ENCODE data around the gene GVQW3.
"Not testable (repeated sequence)": the region's sequence is repeated elsewhere in the genome, so short reads cannot be mapped to it uniquely, and the experiment has no call there.

GVQW3 gene

GRCh38 chr11:76391021-76391420 lies 9.9 kb downstream of the GVQW3 start:
- H3K9ac ChIP-seq (ENCODE audit: low read depth, low read length), result no peak overlapping the region
- no peak overlapping the region for H3K27ac ChIP-seq (ENCODE audit: low read length)
- H3K9me3 ChIP-seq (ENCODE audit: insufficient read depth, low read depth, low read length), result no peaks in the 10 kb centered on the region
- H3K36me3 ChIP-seq (ENCODE audit: insufficient read depth, low read depth, low read length), result no peaks in the 10 kb centered on the region
- peaks cover 5% of the 10 kb centered on the region; the same call in 1 of the 2 replicates for H3K4me1 ChIP-seq (ENCODE audit: insufficient read depth, low read length)
- no peak overlapping the region for H3K4me3 ChIP-seq (ENCODE audit: low read length)
- no peaks in the 10 kb centered on the region for H3K27me3 ChIP-seq (ENCODE audit: insufficient read depth, low read length)

- H3K27me3 ChIP-seq (ENCODE audit: insufficient read depth, low read length), result no peaks in the 10 kb centered on the region
- H3K9me3 ChIP-seq (ENCODE audit: insufficient read depth, low read depth, low read length), result no peaks in the 10 kb centered on the region
- no peaks in the 10 kb centered on the region for H3K4me1 ChIP-seq (ENCODE audit: insufficient read depth, low read length)
- H3K4me3 ChIP-seq (ENCODE audit: low read length), result no peak overlapping the region
- no peak overlapping the region for H3K27ac ChIP-seq (ENCODE audit: low read length)
- H3K9ac ChIP-seq (ENCODE audit: low read depth, low read length), result no peak overlapping the region
- H3K36me3 ChIP-seq (ENCODE audit: insufficient read depth, low read depth, low read length), result no peaks in the 10 kb centered on the region
Measured at GRCh38 chr11:76391811-76392475, 10.8 kb downstream of the GVQW3 start.

GRCh38 chr11:76392870-76393269 lies 11.7 kb downstream of the GVQW3 start:
- H3K27me3 ChIP-seq (ENCODE audit: insufficient read depth, low read length), result no peaks in the 10 kb centered on the region
- no peaks in the 10 kb centered on the region for H3K9me3 ChIP-seq (ENCODE audit: insufficient read depth, low read depth, low read length)
- no peak overlapping the region for H3K4me3 ChIP-seq (ENCODE audit: low read length)
- no peak overlapping the region for H3K9ac ChIP-seq (ENCODE audit: low read depth, low read length)
- no peaks in the 10 kb centered on the region for H3K36me3 ChIP-seq (ENCODE audit: insufficient read depth, low read depth, low read length)
- no peaks in the 10 kb centered on the region for H3K4me1 ChIP-seq (ENCODE audit: insufficient read depth, low read length)
- H3K27ac ChIP-seq (ENCODE audit: low read length), result no peak overlapping the region

GRCh38 chr11:76394411-76394810 lies 13.3 kb downstream of the GVQW3 start:
- Histone ChIP-seq H3K9ac (ENCODE audit: low read depth, low read length) (no peak overlapping the region), H3K27ac (ENCODE audit: low read length) (no peak overlapping the region), H3K4me3 (ENCODE audit: low read length) (no peak overlapping the region), H3K27me3 (ENCODE audit: insufficient read depth, low read length) (no peaks in the 10 kb centered on the region), H3K4me1 (ENCODE audit: insufficient read depth, low read length) (no peaks in the 10 kb centered on the region), H3K36me3 (ENCODE audit: insufficient read depth, low read depth, low read length) (no peaks in the 10 kb centered on the region), H3K9me3 (ENCODE audit: insufficient read depth, low read depth, low read length) (no peaks in the 10 kb centered on the region)

GRCh38 chr11:76395296-76395695 lies 14.2 kb downstream of the GVQW3 start:
- no peak overlapping the region for H3K27ac ChIP-seq (ENCODE audit: low read length)
- H3K9ac ChIP-seq (ENCODE audit: low read depth, low read length), result no peak overlapping the region
- H3K4me1 ChIP-seq (ENCODE audit: insufficient read depth, low read length), result no peaks in the 10 kb centered on the region
- no peaks in the 10 kb centered on the region for H3K36me3 ChIP-seq (ENCODE audit: insufficient read depth, low read depth, low read length)
- no peak overlapping the region for H3K4me3 ChIP-seq (ENCODE audit: low read length)
- no peaks in the 10 kb centered on the region for H3K9me3 ChIP-seq (ENCODE audit: insufficient read depth, low read depth, low read length)
- H3K27me3 ChIP-seq (ENCODE audit: insufficient read depth, low read length), result no peaks in the 10 kb centered on the region

GRCh38 chr11:76397383-76397782 lies 16.3 kb downstream of the GVQW3 start:
- no peak overlapping the region for H3K27ac ChIP-seq (ENCODE audit: low read length)
- H3K9ac ChIP-seq (ENCODE audit: low read depth, low read length), result no peak overlapping the region
- H3K9me3 ChIP-seq (ENCODE audit: insufficient read depth, low read depth, low read length), result no peaks in the 10 kb centered on the region
- no peaks in the 10 kb centered on the region for H3K27me3 ChIP-seq (ENCODE audit: insufficient read depth, low read length)
- no peak overlapping the region for H3K4me3 ChIP-seq (ENCODE audit: low read length)
- no peaks in the 10 kb centered on the region for H3K4me1 ChIP-seq (ENCODE audit: insufficient read depth, low read length)
- H3K36me3 ChIP-seq (ENCODE audit: insufficient read depth, low read depth, low read length), result no peaks in the 10 kb centered on the region

- no peak overlapping the region for H3K4me3 ChIP-seq (ENCODE audit: low read length)
- no peak overlapping the region for H3K9ac ChIP-seq (ENCODE audit: low read depth, low read length)
- no peaks in the 10 kb centered on the region for H3K9me3 ChIP-seq (ENCODE audit: insufficient read depth, low read depth, low read length)
- no peaks in the 10 kb centered on the region for H3K36me3 ChIP-seq (ENCODE audit: insufficient read depth, low read depth, low read length)
- no peak overlapping the region for H3K27ac ChIP-seq (ENCODE audit: low read length)
- H3K27me3 ChIP-seq (ENCODE audit: insufficient read depth, low read length), result no peaks in the 10 kb centered on the region
- no peaks in the 10 kb centered on the region for H3K4me1 ChIP-seq (ENCODE audit: insufficient read depth, low read length)
Measured at GRCh38 chr11:76400967-76401366, 19.8 kb downstream of the GVQW3 start.

- H3K4me3 ChIP-seq (ENCODE audit: low read length); H3K36me3 ChIP-seq (ENCODE audit: insufficient read depth, low read depth, low read length); H3K9me3 ChIP-seq (ENCODE audit: insufficient read depth, low read depth, low read length); H3K27ac ChIP-seq (ENCODE audit: low read length); H3K27me3 ChIP-seq (ENCODE audit: insufficient read depth, low read length); H3K9ac ChIP-seq (ENCODE audit: low read depth, low read length); H3K4me1 ChIP-seq (ENCODE audit: insufficient read depth, low read length): not testable (repeated sequence)
Measured at GRCh38 chr11:76401484-76401883, 20.4 kb downstream of the GVQW3 start.

- no peaks in the 10 kb centered on the region for H3K4me1 ChIP-seq (ENCODE audit: insufficient read depth, low read length)
- no peaks in the 10 kb centered on the region for H3K9me3 ChIP-seq (ENCODE audit: insufficient read depth, low read depth, low read length)
- H3K9ac ChIP-seq (ENCODE audit: low read depth, low read length), result no peak overlapping the region
- H3K27me3 ChIP-seq (ENCODE audit: insufficient read depth, low read length), result no peaks in the 10 kb centered on the region
- no peak overlapping the region for H3K4me3 ChIP-seq (ENCODE audit: low read length)
- no peaks in the 10 kb centered on the region for H3K36me3 ChIP-seq (ENCODE audit: insufficient read depth, low read depth, low read length)
- no peak overlapping the region for H3K27ac ChIP-seq (ENCODE audit: low read length)
Measured at GRCh38 chr11:76406359-76406758, 25.2 kb downstream of the GVQW3 start.

GRCh38 chr11:76408171-76408965 lies 27.2 kb downstream of the GVQW3 start:
- no peaks in the 10 kb centered on the region for H3K4me1 ChIP-seq (ENCODE audit: insufficient read depth, low read length)
- H3K27ac ChIP-seq (ENCODE audit: low read length), result no peak overlapping the region
- H3K36me3 ChIP-seq (ENCODE audit: insufficient read depth, low read depth, low read length), result no peaks in the 10 kb centered on the region
- no peak overlapping the region for H3K9ac ChIP-seq (ENCODE audit: low read depth, low read length)
- H3K9me3 ChIP-seq (ENCODE audit: insufficient read depth, low read depth, low read length), result no peaks in the 10 kb centered on the region
- no peaks in the 10 kb centered on the region for H3K27me3 ChIP-seq (ENCODE audit: insufficient read depth, low read length)
- H3K4me3 ChIP-seq (ENCODE audit: low read length), result no peak overlapping the region

- Histone ChIP-seq H3K4me1 (ENCODE audit: insufficient read depth, low read length) (no peaks in the 10 kb centered on the region), H3K36me3 (ENCODE audit: insufficient read depth, low read depth, low read length) (no peaks in the 10 kb centered on the region), H3K27me3 (ENCODE audit: insufficient read depth, low read length) (no peaks in the 10 kb centered on the region)
Measured at GRCh38 chr11:76410851-76411357, 29.8 kb downstream of the GVQW3 start.

GRCh38 chr11:76415073-76415472 lies 34.0 kb downstream of the GVQW3 start:
- Histone ChIP-seq H3K9ac (ENCODE audit: low read depth, low read length) (no peak overlapping the region), H3K27me3 (ENCODE audit: insufficient read depth, low read length) (0 out of 2 replicates have a peak, but pooled peaks cover 4% of the 10 kb centered on the region), H3K27ac (ENCODE audit: low read length) (no peak overlapping the region), H3K36me3 (ENCODE audit: insufficient read depth, low read depth, low read length) (no peaks in the 10 kb centered on the region), H3K4me3 (ENCODE audit: low read length) (no peak overlapping the region), H3K4me1 (ENCODE audit: insufficient read depth, low read length) (no peaks in the 10 kb centered on the region), H3K9me3 (ENCODE audit: insufficient read depth, low read depth, low read length) (no peaks in the 10 kb centered on the region)

More at GRCh38 chr11:76410851-76411357, 29.8 kb downstream of the GVQW3 start:
- H3K27ac ChIP-seq (ENCODE audit: low read length), result no peak overlapping the region
- no peak overlapping the region for H3K4me3 ChIP-seq (ENCODE audit: low read length)
- no peak overlapping the region for H3K9ac ChIP-seq (ENCODE audit: low read depth, low read length)
- no peaks in the 10 kb centered on the region for H3K9me3 ChIP-seq (ENCODE audit: insufficient read depth, low read depth, low read length)
